ENCODE results near the gene LGALS3BP.
"Not testable (repeated sequence)": the region's sequence is repeated elsewhere in the genome, so short reads cannot be mapped to it uniquely, and the experiment has no call there.

Gene LGALS3BP

GRCh38 chr17:78979780-78980623, at the start of gene LGALS3BP:
LGALS3BP (minus strand) TSS chr17:78979923; CDS start chr17:78977191, 2,732 bp downstream.
- DNase-seq = no peak

GRCh38 chr17:79028496-79029326, 49.0 kb upstream of the LGALS3BP start:
- no peak for DNase-seq

- no peak for DNase-seq
Observed at GRCh38 chr17:79027925-79028491, 48.3 kb upstream of the LGALS3BP start.

GRCh38 chr17:79027274-79027924, 47.7 kb upstream of the LGALS3BP start:
- no peak for DNase-seq

- DNase-seq = no peak
Observed at GRCh38 chr17:79026376-79027273, 46.9 kb upstream of the LGALS3BP start.

- DNase-seq = no peak
Observed at GRCh38 chr17:79024901-79025737, 45.4 kb upstream of the LGALS3BP start.

- no peak for DNase-seq
Observed at GRCh38 chr17:79023886-79024771, 44.4 kb upstream of the LGALS3BP start, which contains the start of gene C1QTNF1. C1QTNF1 (plus strand) TSS chr17:79024169; CDS start chr17:79043969, 19,800 bp downstream.

GRCh38 chr17:79023180-79023705, 43.5 kb upstream of the LGALS3BP start:
- no peak for DNase-seq

- no peak for DNase-seq
Observed at GRCh38 chr17:79022507-79022991, 42.8 kb upstream of the LGALS3BP start.

GRCh38 chr17:79021929-79022328, 42.2 kb upstream of the LGALS3BP start:
- not testable (repeated sequence) for DNase-seq

- DNase-seq = no peak
Observed at GRCh38 chr17:79020631-79021301, 41.0 kb upstream of the LGALS3BP start.

GRCh38 chr17:79019632-79020584, 40.2 kb upstream of the LGALS3BP start:
- no peak for DNase-seq

- no peak for DNase-seq
Observed at GRCh38 chr17:79019261-79019631, 39.5 kb upstream of the LGALS3BP start.

GRCh38 chr17:79018370-79018695, 38.6 kb upstream of the LGALS3BP start:
- DNase-seq = no peak

- DNase-seq = no peak
Observed at GRCh38 chr17:79017546-79018369, 38.0 kb upstream of the LGALS3BP start.

GRCh38 chr17:79014158-79014758, 34.5 kb upstream of the LGALS3BP start:
- DNase-seq = no peak
